Loucy (cell line): ENCODE measurements around the gene NOCT.
"Not testable (repeated sequence)": the region's sequence is repeated elsewhere in the genome, so short reads cannot be mapped to it uniquely, and the experiment has no call there.

Source experiments
- H2AFZ ChIP-seq: fragments of 200-600 bp; sonication (generic); 2 replicates; pipeline ENCODE4 v1.6.0; 2016; ENCODE audit warnings: antibody characterized with exemption, mild to moderate bottlenecking, low read length, moderate library complexity
- H3F3A ChIP-seq: fragments of 200-600 bp; 2 replicates; pipeline ENCODE4 v1.6.0; 2016; ENCODE audit warnings: antibody characterized with exemption, low read depth, mild to moderate bottlenecking
- H3K27me3 ChIP-seq: fragments of 200-600 bp; sonication (generic); 2 replicates; pipeline ENCODE4 v1.6.1; 2014; ENCODE audit warnings: low read length, mild to moderate bottlenecking; ENCODE audit not compliant: insufficient read depth, poor library complexity, severe bottlenecking
- H3K36me3 ChIP-seq: fragments of 200-600 bp; sonication (generic); 2 replicates; pipeline ENCODE4 v1.6.1; 2016; ENCODE audit warnings: low read length; ENCODE audit not compliant: insufficient read depth
- H3K4me1 ChIP-seq: fragments of 200-600 bp; sonication (generic); 2 replicates; pipeline ENCODE4 v1.5.1; 2014; ENCODE audit warnings: low read length, mild to moderate bottlenecking; ENCODE audit not compliant: insufficient read depth, poor library complexity, severe bottlenecking
- H3K4me2 ChIP-seq: fragments of 200-600 bp; sonication (generic); 2 replicates; pipeline ENCODE4 v1.6.0; 2014; ENCODE audit warnings: antibody characterized with exemption, low read length, low read depth, mild to moderate bottlenecking; ENCODE audit not compliant: poor library complexity, severe bottlenecking
- H3K4me3 ChIP-seq: fragments of 200-600 bp; sonication (generic); 2 replicates; pipeline ENCODE4 v1.5.1; 2014; ENCODE audit warnings: low read length, mild to moderate bottlenecking, mixed read lengths; ENCODE audit not compliant: poor library complexity, severe bottlenecking
- H3K79me2 ChIP-seq: fragments of 200-600 bp; sonication (generic); 2 replicates; pipeline ENCODE4 v1.6.1; 2014; ENCODE audit warnings: low read length; ENCODE audit not compliant: insufficient read depth
- H3K9ac ChIP-seq: fragments of 200-600 bp; sonication (generic); 2 replicates; pipeline ENCODE4 v1.6.0; 2014; ENCODE audit warnings: mild to moderate bottlenecking, low read depth, low read length, moderate library complexity; ENCODE audit not compliant: poor library complexity, severe bottlenecking
- H3K9me2 ChIP-seq: fragments of 200-600 bp; sonication (generic); replicated peaks from 2 replicates; pipeline ENCODE4 v1.6.1; 2016; ENCODE audit warnings: low read depth, low read length, mixed read lengths
- H3K9me3 ChIP-seq: fragments of 200-600 bp; sonication (generic); 2 replicates; pipeline ENCODE4 v1.6.1; 2014; ENCODE audit warnings: mild to moderate bottlenecking, antibody characterized with exemption, low read length, low read depth; ENCODE audit not compliant: insufficient read depth
- H4K20me1 ChIP-seq: fragments of 200-600 bp; sonication (generic); 2 replicates; pipeline ENCODE4 v1.6.0; 2014; ENCODE audit warnings: antibody characterized with exemption, low read length, mild to moderate bottlenecking; ENCODE audit not compliant: insufficient read depth, poor library complexity, severe bottlenecking
- CTCF ChIP-seq: fragments of 200-600 bp; sonication (generic); conservative IDR thresholded peaks from 2 replicates; pipeline ENCODE4 v1.5.1; 2014; ENCODE audit warnings: mild to moderate bottlenecking, antibody characterized with exemption, low read length
- EZH2phosphoT487 ChIP-seq: fragments of 200-600 bp; IDR thresholded peaks from 2 replicates; pipeline ENCODE4 v1.6.1; 2018; ENCODE audit warnings: antibody characterized with exemption, mild to moderate bottlenecking, moderate library complexity, borderline replicate concordance

NOCT gene

GRCh38 chr4:139027776-139028175 is 12.2 kb downstream of the NOCT start:
- peaks cover 20% of the 10 kb centered on the region for H3K4me1 ChIP-seq
- no peak overlapping the region for H2AFZ ChIP-seq
- TF ChIP-seq CTCF: no peak
- no peaks in the 10 kb centered on the region for H3K9me2 ChIP-seq
- H3K9me3 ChIP-seq: no peaks in the 10 kb centered on the region
- no peak overlapping the region for H3K9ac ChIP-seq
- H4K20me1 ChIP-seq: peaks cover 57% of the 10 kb centered on the region
- no peak overlapping the region for H3K4me3 ChIP-seq
- no peaks in the 10 kb centered on the region for H3F3A ChIP-seq
- H3K79me2 ChIP-seq: peaks cover 94% of the 10 kb centered on the region
- no peak overlapping the region for H3K4me2 ChIP-seq
- H3K36me3 ChIP-seq: peaks cover 7% of the 10 kb centered on the region; the same call in 1 of the 2 replicates
- no peaks in the 10 kb centered on the region for H3K27me3 ChIP-seq

DNA sequence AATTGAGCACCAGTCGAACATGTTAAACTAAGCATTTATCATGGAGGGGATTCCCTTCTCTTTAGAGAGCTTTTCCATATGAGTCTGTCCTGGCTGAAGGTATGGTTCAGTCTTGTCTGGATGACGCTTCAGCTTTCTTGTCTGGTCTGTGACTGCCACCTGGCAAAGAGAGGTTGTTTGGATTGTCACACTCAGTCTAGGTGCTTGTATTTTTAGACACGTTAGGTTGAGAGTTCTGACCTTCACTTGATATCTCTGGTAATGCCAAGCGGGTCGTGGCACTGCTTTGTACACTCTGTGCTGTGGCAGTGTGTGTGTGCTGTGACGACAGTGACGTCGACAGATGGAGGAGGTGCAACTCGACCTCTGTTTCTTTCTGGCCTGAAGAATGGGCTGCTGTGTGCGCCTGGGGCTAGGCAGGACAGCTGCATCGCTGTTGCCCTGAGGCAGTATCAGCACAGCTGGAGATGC is 12.6 kb downstream of the NOCT start:
- Histone ChIP-seq H2AFZ (no peak overlapping the region), H3F3A (no peaks in the 10 kb centered on the region), H3K27me3 (no peaks in the 10 kb centered on the region), H3K9me3 (no peaks in the 10 kb centered on the region), H4K20me1 (peaks cover 57% of the 10 kb centered on the region), H3K4me2 (no peak overlapping the region), H3K4me3 (no peak overlapping the region), H3K36me3 (peaks cover 7% of the 10 kb centered on the region; the same call in 1 of the 2 replicates), H3K9ac (no peak overlapping the region), H3K9me2 (no peaks in the 10 kb centered on the region), H3K4me1 (peaks cover 15% of the 10 kb centered on the region), H3K79me2 (peaks cover 94% of the 10 kb centered on the region)
- TF ChIP-seq EZH2phosphoT487: no peak
- TF ChIP-seq CTCF: no peak

GRCh38 chr4:139029866-139030363 is 14.3 kb downstream of the NOCT start:
- H3K36me3 ChIP-seq, H3K4me3 ChIP-seq, H3K9me3 ChIP-seq, H3K4me1 ChIP-seq, H3K9ac ChIP-seq, H3K27me3 ChIP-seq, H2AFZ ChIP-seq, H3K4me2 ChIP-seq, H3K9me2 ChIP-seq, H3F3A ChIP-seq: not testable (repeated sequence)
- peaks cover 94% of the 10 kb centered on the region for H3K79me2 ChIP-seq
- H4K20me1 ChIP-seq: peaks cover 58% of the 10 kb centered on the region

DNA sequence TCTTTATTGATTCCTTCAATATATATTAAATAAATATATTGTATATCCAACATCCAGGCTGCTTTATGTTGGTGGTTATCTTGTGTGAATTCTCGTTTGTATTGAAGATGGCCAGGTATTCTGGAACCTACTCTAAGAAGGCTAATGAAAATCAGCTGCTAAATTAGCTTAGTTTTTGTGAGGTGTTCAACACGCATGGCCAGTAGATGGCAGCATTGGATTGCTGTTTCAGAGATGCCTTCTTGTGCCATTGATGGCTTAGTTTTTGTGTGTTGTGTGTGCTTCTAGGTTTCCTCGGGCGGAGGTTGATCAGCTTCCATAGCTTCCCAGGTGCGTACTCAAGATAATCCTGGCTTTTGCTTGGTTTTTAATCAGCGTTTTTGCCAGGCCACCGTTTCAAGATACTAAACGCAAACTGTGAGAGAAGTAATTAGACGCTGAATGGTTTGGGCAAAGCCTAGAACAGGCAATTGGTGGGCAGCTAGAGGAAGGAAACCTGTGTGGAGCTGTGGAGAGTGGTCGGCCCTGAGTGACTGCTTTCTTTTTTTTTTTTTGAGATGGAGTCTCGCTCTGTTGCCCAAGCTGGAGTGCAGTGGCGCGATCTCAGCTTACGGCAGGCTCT is 15.1 kb downstream of the NOCT start:
- no peak overlapping the region for H3K4me3 ChIP-seq
- no peaks in the 10 kb centered on the region for H3F3A ChIP-seq
- no peaks in the 10 kb centered on the region for H3K9me2 ChIP-seq
- H3K27me3 ChIP-seq: no peaks in the 10 kb centered on the region
- H3K4me1 ChIP-seq: no peaks in the 10 kb centered on the region
- no peak overlapping the region for H3K9ac ChIP-seq
- H3K9me3 ChIP-seq: no peaks in the 10 kb centered on the region
- H3K36me3 ChIP-seq: peaks cover 8% of the 10 kb centered on the region; the same call in 1 of the 2 replicates
- H3K79me2 ChIP-seq: peaks cover 94% of the 10 kb centered on the region
- no peak for TF ChIP-seq EZH2phosphoT487
- peak; percentile 79 for TF ChIP-seq CTCF
- peaks cover 58% of the 10 kb centered on the region for H4K20me1 ChIP-seq
- H2AFZ ChIP-seq: no peak overlapping the region
- no peak overlapping the region for H3K4me2 ChIP-seq
